PFSK-1 (cell line): ENCODE measurements around the gene PPM1G.

Source experiments
- FOXP2 ChIP-seq: optimal IDR thresholded peaks from 2 replicates; pipeline ENCODE3; 2011; ENCODE audit warnings: borderline replicate concordance, control low read depth, inconsistent platforms; ENCODE audit not compliant: insufficient read depth; ENCODE audit errors: extremely low read length, extremely low read depth
- POLR2AphosphoS5 ChIP-seq: IDR thresholded peaks from 2 replicates; pipeline ENCODE4 v1.6.1; 2012; ENCODE audit warnings: low read depth, mild to moderate bottlenecking, control low read depth, low read length, moderate library complexity
- SIN3A ChIP-seq: IDR thresholded peaks from 2 replicates; pipeline ENCODE4 v1.6.1; 2012; ENCODE audit warnings: mild to moderate bottlenecking, low read length, moderate library complexity, borderline replicate concordance; ENCODE audit not compliant: insufficient read depth
- TAF1 ChIP-seq: IDR thresholded peaks from 2 replicates; pipeline ENCODE4 v1.6.1; 2012; ENCODE audit warnings: low read length, control low read depth, borderline replicate concordance; ENCODE audit not compliant: insufficient read depth
- TF ChIP-seq, protein P1 (sequence below), 2 experiments: IDR thresholded peaks; 2 replicates each; pipeline versions ENCODE4 v1.6.1 to v1.8.0; 2011 to 2012; ENCODE audit warnings: low read depth in 2 of 2, low read length in 2 of 2, control low read depth in 1 of 2, inconsistent platforms in 1 of 2, mild to moderate bottlenecking in 1 of 2, moderate library complexity in 1 of 2; ENCODE audit not compliant: insufficient read depth in 1 of 2

The PPM1G gene

GRCh38 chr2:27378809-27379290, 30.5 kb downstream of the PPM1G start:
- TF ChIP-seq POLR2AphosphoS5 (no peak), SIN3A (no peak), FOXP2 (no peak), TAF1 (no peak)
- TF ChIP-seq, protein P1, sequence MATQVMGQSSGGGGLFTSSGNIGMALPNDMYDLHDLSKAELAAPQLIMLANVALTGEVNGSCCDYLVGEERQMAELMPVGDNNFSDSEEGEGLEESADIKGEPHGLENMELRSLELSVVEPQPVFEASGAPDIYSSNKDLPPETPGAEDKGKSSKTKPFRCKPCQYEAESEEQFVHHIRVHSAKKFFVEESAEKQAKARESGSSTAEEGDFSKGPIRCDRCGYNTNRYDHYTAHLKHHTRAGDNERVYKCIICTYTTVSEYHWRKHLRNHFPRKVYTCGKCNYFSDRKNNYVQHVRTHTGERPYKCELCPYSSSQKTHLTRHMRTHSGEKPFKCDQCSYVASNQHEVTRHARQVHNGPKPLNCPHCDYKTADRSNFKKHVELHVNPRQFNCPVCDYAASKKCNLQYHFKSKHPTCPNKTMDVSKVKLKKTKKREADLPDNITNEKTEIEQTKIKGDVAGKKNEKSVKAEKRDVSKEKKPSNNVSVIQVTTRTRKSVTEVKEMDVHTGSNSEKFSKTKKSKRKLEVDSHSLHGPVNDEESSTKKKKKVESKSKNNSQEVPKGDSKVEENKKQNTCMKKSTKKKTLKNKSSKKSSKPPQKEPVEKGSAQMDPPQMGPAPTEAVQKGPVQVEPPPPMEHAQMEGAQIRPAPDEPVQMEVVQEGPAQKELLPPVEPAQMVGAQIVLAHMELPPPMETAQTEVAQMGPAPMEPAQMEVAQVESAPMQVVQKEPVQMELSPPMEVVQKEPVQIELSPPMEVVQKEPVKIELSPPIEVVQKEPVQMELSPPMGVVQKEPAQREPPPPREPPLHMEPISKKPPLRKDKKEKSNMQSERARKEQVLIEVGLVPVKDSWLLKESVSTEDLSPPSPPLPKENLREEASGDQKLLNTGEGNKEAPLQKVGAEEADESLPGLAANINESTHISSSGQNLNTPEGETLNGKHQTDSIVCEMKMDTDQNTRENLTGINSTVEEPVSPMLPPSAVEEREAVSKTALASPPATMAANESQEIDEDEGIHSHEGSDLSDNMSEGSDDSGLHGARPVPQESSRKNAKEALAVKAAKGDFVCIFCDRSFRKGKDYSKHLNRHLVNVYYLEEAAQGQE (IDR thresholded peaks at IDR 0.05; ENCODE audit: insufficient read depth in 1 of 2, low read depth in 2 of 2, low read length in 2 of 2) = no peak

DNA sequence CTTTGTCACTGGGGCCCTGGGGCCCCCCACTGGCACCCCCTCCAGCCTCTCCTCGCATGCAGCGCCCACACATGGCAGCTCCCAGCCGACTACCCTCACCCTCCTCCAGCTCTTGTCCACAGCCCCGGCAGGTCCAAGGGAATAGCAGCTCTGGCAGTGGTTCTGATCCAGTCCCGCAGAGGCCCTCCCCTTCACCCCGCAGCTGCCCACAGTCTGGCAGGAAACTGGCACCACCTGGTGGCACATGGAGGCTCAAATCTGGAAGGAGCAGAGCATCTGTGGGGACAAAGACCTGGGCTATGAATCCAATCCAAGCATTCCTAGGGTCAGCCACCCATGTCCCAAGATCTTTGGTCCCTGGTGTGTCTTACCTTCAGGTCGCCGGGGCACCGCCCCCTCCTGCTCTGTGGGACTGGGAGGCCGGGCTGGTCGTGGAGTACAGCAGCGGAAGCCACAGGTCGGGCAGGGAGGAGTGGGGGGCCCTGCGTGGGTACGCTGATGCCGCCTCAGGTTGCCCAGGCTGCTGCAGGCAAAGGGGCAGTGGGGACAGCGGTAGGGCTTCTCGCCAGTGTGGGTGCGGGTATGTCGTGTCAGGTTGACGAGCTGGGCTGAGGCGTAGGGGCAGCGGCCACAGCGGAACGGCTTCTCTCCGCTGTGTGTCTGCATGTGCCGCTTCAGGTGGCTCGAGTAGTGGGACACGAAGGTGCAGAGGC, 31.1 kb downstream of the PPM1G start:
- TF ChIP-seq FOXP2 (no peak), POLR2AphosphoS5 (peak; percentile 14; the same call in 1 of the 2 replicates)
- TF ChIP-seq, protein P1 (IDR thresholded peaks at IDR 0.05; ENCODE audit: insufficient read depth in 1 of 2, low read depth in 2 of 2, low read length in 2 of 2) = no peak

- TF ChIP-seq, protein P1 (IDR thresholded peaks at IDR 0.05; ENCODE audit: insufficient read depth in 1 of 2, low read depth in 2 of 2, low read length in 2 of 2) = no peak
- TF ChIP-seq FOXP2 = no peak
- TF ChIP-seq POLR2AphosphoS5 = peak; percentile 38
These were observed 31.7 kb downstream of the PPM1G start for GRCh38 chr2:27377618-27378095.

DNA sequence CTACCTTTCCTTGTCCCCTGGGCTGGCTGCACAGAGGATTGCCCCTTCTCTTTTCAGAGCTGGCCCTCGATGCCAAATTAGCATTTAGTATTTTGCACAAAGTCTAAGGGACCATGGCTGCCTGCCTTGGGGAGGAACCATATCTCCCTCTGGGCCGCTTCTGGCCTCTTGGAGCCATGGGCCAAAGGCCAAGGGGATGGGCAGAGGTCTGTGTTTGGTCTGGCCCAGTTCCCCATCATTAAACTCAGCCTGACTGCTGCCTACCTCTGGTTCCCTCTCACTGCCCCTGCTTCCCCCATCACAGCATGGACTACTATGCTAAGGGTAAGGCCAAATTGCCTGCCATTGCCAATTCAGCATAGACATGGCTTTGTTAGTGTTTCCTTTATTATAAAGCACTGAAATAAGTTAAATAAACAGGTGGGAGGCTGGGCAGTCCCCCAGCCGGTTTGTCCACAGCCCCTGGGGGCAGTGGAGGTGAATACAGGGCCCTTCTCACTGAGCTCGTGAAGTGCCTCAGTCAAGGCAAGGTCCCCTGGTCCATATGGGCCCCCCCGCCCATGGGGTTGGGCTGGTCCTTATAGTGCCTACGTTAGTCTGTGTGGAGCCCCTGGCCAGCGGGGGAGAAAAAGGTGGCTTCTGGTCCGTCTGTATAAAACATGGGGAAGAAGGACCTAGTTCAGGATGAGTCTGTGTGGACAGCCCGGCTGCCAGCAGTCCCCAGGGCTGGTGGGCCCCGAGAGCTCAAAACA, 32.3 kb downstream of the PPM1G start:
- TF ChIP-seq FOXP2 = no peak

- TF ChIP-seq SIN3A = no peak
- 0 out of 2 replicates have a peak, but pooled peaks have one; percentile 2 for TF ChIP-seq POLR2AphosphoS5
These were observed 33.1 kb downstream of the PPM1G start for GRCh38 chr2:27376151-27376865.

DNA sequence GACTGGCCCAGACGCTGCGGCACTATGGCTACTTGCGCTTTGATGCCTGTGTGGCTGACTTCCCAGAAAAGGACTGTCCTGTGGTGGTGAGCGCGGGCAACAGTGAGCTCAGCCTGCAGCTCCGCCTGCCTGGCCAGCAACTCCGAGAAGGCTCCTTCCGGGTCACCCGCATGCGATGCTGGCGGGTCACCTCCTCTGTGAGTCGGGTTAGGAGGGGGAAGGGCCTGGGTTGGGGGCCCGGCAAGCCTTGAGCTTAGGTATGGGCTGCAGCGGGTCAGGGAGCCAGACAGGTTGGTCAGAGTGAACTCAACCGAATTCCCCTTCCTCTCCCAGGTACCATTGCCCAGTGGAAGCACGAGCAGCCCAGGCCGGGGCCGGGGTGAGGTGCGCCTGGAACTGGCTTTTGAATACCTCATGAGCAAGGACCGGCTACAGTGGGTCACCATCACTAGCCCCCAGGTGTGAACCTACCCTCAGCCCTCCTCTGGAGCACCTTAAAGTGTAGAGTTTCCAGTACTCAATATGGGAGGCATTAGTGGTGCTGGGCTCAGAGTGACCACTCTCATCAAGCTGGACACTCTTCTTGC, 33.8 kb downstream of the PPM1G start:
- no peak for TF ChIP-seq FOXP2
